Measurements from ENCODE around the gene PPM1E.

DNA sequence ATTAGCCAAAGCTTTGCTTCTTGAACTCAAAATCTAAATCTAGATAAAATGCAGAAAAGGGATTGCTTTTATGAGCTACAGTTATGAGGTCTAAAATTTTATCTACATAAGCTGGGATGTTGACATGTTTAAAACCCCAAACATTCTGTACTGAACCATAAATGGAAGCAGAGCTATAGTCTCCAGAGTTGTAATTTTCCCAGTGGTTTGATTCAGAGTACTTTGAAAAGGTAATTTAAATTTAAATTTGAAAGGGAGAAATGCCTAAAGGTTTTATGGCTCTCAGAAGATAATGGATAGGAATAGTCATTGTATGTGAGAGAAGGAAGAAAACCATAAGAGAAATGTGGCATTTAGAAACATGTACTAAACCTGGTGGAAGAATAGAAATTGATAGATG lies 163.2 kb downstream of the PPM1E start:
- TF ChIP-seq POLR2AphosphoS5 (IDR thresholded peaks at IDR 0.05; ENCODE audit: low read depth, low read length) (no peak), TAF1 (IDR thresholded peaks at IDR 0.05; ENCODE audit: borderline replicate concordance, insufficient read depth, low read length) (no peak)
- TF ChIP-seq, protein P1, sequence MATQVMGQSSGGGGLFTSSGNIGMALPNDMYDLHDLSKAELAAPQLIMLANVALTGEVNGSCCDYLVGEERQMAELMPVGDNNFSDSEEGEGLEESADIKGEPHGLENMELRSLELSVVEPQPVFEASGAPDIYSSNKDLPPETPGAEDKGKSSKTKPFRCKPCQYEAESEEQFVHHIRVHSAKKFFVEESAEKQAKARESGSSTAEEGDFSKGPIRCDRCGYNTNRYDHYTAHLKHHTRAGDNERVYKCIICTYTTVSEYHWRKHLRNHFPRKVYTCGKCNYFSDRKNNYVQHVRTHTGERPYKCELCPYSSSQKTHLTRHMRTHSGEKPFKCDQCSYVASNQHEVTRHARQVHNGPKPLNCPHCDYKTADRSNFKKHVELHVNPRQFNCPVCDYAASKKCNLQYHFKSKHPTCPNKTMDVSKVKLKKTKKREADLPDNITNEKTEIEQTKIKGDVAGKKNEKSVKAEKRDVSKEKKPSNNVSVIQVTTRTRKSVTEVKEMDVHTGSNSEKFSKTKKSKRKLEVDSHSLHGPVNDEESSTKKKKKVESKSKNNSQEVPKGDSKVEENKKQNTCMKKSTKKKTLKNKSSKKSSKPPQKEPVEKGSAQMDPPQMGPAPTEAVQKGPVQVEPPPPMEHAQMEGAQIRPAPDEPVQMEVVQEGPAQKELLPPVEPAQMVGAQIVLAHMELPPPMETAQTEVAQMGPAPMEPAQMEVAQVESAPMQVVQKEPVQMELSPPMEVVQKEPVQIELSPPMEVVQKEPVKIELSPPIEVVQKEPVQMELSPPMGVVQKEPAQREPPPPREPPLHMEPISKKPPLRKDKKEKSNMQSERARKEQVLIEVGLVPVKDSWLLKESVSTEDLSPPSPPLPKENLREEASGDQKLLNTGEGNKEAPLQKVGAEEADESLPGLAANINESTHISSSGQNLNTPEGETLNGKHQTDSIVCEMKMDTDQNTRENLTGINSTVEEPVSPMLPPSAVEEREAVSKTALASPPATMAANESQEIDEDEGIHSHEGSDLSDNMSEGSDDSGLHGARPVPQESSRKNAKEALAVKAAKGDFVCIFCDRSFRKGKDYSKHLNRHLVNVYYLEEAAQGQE (IDR thresholded peaks at IDR 0.05; ENCODE audit: insufficient read depth in 1 of 2, low read depth in 2 of 2, low read length in 2 of 2), result no peak
